MCF 10A (cell line): Measurements from ENCODE around the gene PDE8B. TPM values are rescaled to one million over a fixed set of nuclear protein-coding genes. Genes with fewer than 3 reads are reported as not detected.

ENCODE experiments used
- BruUV-seq: library from RNA; stranded (reverse); fragments of 400-500 nt; replicated peaks from 2 replicates; lab custom pipeline; 2021; lab: Mats Ljungman, UMichigan
- CTCF ChIA-PET: fragments of 300-600 bp; sonication (Branson Sonifier 250); formaldehyde crosslinking; extraction: SDS; loops from one replicate; lab custom pipeline; 2021; ENCODE audit warnings: antibody characterized with exemption, inconsistent platforms; lab: Yijun Ruan, JAX
- POLR2A ChIA-PET: fragments of 300-600, 350-650 bp; sonication (Branson Sonifier 250); formaldehyde crosslinking; extraction: SDS; loops from one replicate; lab custom pipeline; 2020; ENCODE audit warnings: antibody characterized with exemption, inconsistent platforms; lab: Yijun Ruan, JAX
- DNase-seq: peaks from one replicate; pipeline ENCODE4 v3.0.0-alpha.2; 2018; ENCODE audit not compliant: unreplicated experiment
- H3K27ac Mint-ChIP-seq: one replicate; pipeline ENCODE4 v1.8.0; 2022; ENCODE audit warnings: mild to moderate bottlenecking, low read depth, mixed read lengths; ENCODE audit not compliant: unreplicated experiment
- H3K27me3 Mint-ChIP-seq: one replicate; pipeline ENCODE4 v1.8.0; 2022; ENCODE audit warnings: mixed read lengths; ENCODE audit not compliant: insufficient read depth, unreplicated experiment
- H3K36me3 Mint-ChIP-seq: one replicate; pipeline ENCODE4 v1.8.0; 2022; ENCODE audit warnings: mild to moderate bottlenecking, moderate library complexity, mixed read lengths; ENCODE audit not compliant: insufficient read depth, unreplicated experiment
- H3K4me1 Mint-ChIP-seq: one replicate; pipeline ENCODE4 v1.8.0; 2022; ENCODE audit warnings: mixed read lengths; ENCODE audit not compliant: insufficient read depth, unreplicated experiment
- H3K4me3 Mint-ChIP-seq: one replicate; pipeline ENCODE4 v1.8.0; 2022; ENCODE audit warnings: mild to moderate bottlenecking, moderate library complexity, mixed read lengths; ENCODE audit not compliant: unreplicated experiment
- H3K9me3 Mint-ChIP-seq: one replicate; pipeline ENCODE4 v1.8.0; 2022; ENCODE audit warnings: mixed read lengths; ENCODE audit not compliant: unreplicated experiment
- CTCF ChIP-seq: fragments of 200-600 bp; IDR thresholded peaks from one replicate; pipeline ENCODE4 v1.8.0; 2022; ENCODE audit warnings: antibody characterized with exemption, mild to moderate bottlenecking; ENCODE audit not compliant: unreplicated experiment
- intact Hi-C: fragments of 100-400 bp; cut with micrococcal nuclease; formaldehyde crosslinking; loops from 2 replicates; pipeline ENCODE4 v1.14.1; 2022
- total RNA-seq: library from RNA; stranded (reverse); gene quantifications from 2 replicates; pipeline ENCODE4 v1.2.3, GENCODE V29; 2022

PDE8B gene
- total RNA-seq, 1 experiment from 2014 or later: not detected

- DNase-seq: no peak
- Mint-ChIP-seq H3K36me3 (no peaks in the 10 kb centered on the region), H3K27me3 (no peaks in the 10 kb centered on the region), H3K27ac (no peak overlapping the region), H3K9me3 (no peaks in the 10 kb centered on the region), H3K4me3 (no peak overlapping the region), H3K4me1 (no peaks in the 10 kb centered on the region)
- no peak for TF ChIP-seq CTCF
- BruUV-seq: no TSS peak
- POLR2A ChIA-PET: interaction anchor here (0.5 kb wide), 1 partner anchor 926 kb away, joined by 3 read pairs; no protein-coding TSS in a partner anchor
- intact Hi-C loops: no loop called here
- CTCF ChIA-PET: interaction anchor here (0.7 to 0.9 kb wide), 2 partner anchors 38 to 171 kb away, joined by 3 to 5 read pairs; no protein-coding TSS in a partner anchor
Measured at GRCh38 chr5:77181596-77182304, 28.7 kb upstream of the PDE8B start.

- H3K27ac Mint-ChIP-seq: no peak overlapping the region
- no peaks in the 10 kb centered on the region for H3K27me3 Mint-ChIP-seq
- H3K36me3 Mint-ChIP-seq: no peaks in the 10 kb centered on the region
- POLR2A ChIA-PET: no interaction called here
- no peak overlapping the region for H3K4me3 Mint-ChIP-seq
- H3K9me3 Mint-ChIP-seq: no peaks in the 10 kb centered on the region
- DNase-seq: no peak
- CTCF ChIA-PET: interaction anchor here (0.7 to 0.9 kb wide), 2 partner anchors 38 to 170 kb away, joined by 3 to 5 read pairs; no protein-coding TSS in a partner anchor
- no peaks in the 10 kb centered on the region for H3K4me1 Mint-ChIP-seq
- intact Hi-C loops: no loop called here
- no peak for TF ChIP-seq CTCF
- no TSS peak for BruUV-seq
Measured at GRCh38 chr5:77182367-77182766, 28.1 kb upstream of the PDE8B start.

GRCh38 chr5:77186652-77187370, 23.7 kb upstream of the PDE8B start:
- no peak for TF ChIP-seq CTCF
- Mint-ChIP-seq H3K4me1 (no peaks in the 10 kb centered on the region), H3K36me3 (no peaks in the 10 kb centered on the region), H3K27me3 (no peaks in the 10 kb centered on the region), H3K4me3 (no peak overlapping the region), H3K9me3 (no peaks in the 10 kb centered on the region), H3K27ac (no peak overlapping the region)
- ChIA-PET CTCF (interaction anchor here (0.6 to 1.1 kb wide), 4 partner anchors 29 to 319 kb away, joined by 3 to 8 read pairs (median 4); no protein-coding TSS in a partner anchor), POLR2A (no interaction called here)
- DNase-seq: no peak
- intact Hi-C loops: no loop called here
- BruUV-seq: no TSS peak

- ChIA-PET POLR2A (no interaction called here), CTCF (no interaction called here)
- TF ChIP-seq CTCF: no peak
- H3K4me3 Mint-ChIP-seq: no peak overlapping the region
- no peaks in the 10 kb centered on the region for H3K27me3 Mint-ChIP-seq
- no TSS peak for BruUV-seq
- no peak for DNase-seq
- no peaks in the 10 kb centered on the region for H3K36me3 Mint-ChIP-seq
- no peaks in the 10 kb centered on the region for H3K4me1 Mint-ChIP-seq
- H3K9me3 Mint-ChIP-seq: no peaks in the 10 kb centered on the region
- intact Hi-C loops: no loop called here
- H3K27ac Mint-ChIP-seq: no peak overlapping the region
Measured at GRCh38 chr5:77189421-77189820, 21.1 kb upstream of the PDE8B start.
